Myocyte (in vitro differentiated cells): ENCODE results near the gene UNC13B. TPM values are rescaled to one million over a fixed set of nuclear protein-coding genes. Genes with fewer than 3 reads are reported as not detected.
A peak's percentile ranks its signal among the peaks of the same experiment; 100 is the strongest.

Experiments used
- DNase-seq: peaks from one replicate; pipeline ENCODE4 v3.0.0-alpha.2; 2012; ENCODE audit warnings: low read depth
- total RNA-seq: library from RNA; depleted of rRNA; stranded (reverse); fragments of >200 nt; gene quantifications from 2 replicates; pipeline ENCODE4 v1.2.3, GENCODE V29; 2014

UNC13B gene
- total RNA-seq, 1 donor from 2014 or later: 22.9 TPM

GRCh38 chr9:35422753-35423152, 260.9 kb downstream of the UNC13B start:
- DNase-seq: no peak

DNA sequence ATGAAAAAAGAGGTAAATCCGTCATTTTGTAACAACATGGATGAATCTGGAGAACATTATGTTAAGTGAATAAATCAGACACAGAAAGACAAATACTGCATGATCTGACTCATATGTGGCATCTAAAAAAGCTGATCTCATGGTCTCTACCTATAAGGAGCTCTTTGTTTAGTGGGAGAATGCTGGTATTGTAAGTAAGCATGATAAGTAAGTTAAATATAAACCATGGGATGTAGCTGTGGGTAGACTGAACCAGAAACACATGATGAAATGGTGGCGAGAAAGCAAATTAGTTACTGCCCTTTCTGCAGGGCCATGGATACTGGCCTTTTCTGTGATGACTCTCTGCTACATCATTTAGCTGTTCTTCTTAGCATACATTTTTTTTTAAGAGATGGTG, 261.7 kb downstream of the UNC13B start:
- no peak for DNase-seq

DNA sequence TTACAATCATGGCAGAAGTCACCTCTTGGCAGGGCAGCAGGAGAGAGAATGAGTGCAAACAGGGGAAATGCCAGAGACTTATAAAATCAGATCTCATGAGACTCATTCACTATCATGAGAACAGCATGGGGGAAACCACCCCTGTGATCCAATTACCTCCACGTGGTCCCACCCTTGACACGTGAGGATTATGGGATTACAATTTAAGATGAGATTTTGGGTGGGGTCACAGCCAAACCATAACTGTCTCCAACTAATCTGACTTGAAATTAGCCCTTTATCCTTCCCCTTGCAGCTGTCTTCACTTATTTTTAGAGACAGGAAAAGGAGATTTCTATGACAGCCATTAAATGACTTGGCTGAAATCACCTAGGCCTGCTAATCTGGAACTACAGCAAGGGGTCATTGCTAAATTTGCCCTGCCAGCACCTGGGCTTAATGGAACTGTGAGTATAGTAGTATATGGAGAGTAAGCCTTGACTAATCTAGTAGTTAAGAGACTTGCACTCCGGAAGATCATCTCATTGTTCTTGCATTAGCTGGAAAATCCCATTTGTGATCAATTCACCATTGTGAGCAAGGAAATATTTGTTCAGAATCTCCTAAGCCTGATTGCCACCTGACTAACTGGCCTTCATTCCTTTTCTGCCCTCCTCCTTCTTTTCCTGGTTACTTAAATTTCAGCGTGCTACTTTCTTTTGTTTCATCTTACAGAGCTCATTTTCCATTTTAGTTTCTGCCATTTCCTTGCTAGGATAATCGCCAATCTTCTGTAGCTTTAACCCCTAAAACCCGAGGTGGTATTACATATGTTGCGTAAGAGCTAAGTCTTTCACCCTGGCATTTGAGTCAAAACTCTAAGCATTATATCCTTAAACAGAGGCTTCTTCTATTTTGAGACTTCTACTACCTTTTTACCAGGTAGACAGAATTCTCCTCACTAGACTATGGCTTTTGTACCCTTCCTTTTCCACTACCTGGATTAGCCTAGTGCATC, 262.8 kb downstream of the UNC13B start:
- peak; percentile 61 for DNase-seq

GRCh38 chr9:35426627-35427026, 264.8 kb downstream of the UNC13B start:
- DNase-seq: no peak

DNA sequence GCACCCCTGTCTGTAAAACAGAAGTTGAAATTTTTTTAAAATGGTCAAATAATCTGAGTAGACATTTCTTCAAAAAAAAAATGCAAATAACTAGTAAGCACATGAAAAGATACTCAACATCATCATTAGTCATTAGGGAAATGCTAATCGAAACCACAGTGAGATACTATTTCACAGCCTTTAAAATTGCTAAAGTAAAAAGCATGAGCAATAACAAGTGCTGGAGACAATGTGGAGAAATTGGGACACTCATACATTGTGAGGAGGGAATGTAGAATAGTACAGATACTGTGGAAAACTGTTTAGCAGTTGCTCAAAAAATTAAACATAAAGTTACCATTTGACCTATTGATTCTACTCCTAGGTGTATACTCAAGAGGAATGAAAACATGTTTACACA, 269.7 kb downstream of the UNC13B start:
- no peak for DNase-seq

GRCh38 chr9:35432076-35432475, 270.3 kb downstream of the UNC13B start:
- no peak for DNase-seq

- DNase-seq: no peak
Observed at GRCh38 chr9:35436933-35437332, 275.1 kb downstream of the UNC13B start.

- no peak for DNase-seq
Observed at GRCh38 chr9:35446012-35446411, 284.2 kb downstream of the UNC13B start.

- DNase-seq: no peak
Observed at GRCh38 chr9:35448496-35448895, 286.7 kb downstream of the UNC13B start.

GRCh38 chr9:35452481-35452880, 290.7 kb downstream of the UNC13B start:
- DNase-seq: no peak

- no peak for DNase-seq
Observed at GRCh38 chr9:35453786-35454185, 292.0 kb downstream of the UNC13B start.

Other genes with a start within 250 kb of the UNC13B start
- not detected in 2 replicates for gene PHF24, start 203.7 kb upstream of the UNC13B start, total RNA-seq
- gene DNAJB5, start 172.3 kb upstream of the UNC13B start, total RNA-seq: 71.7 and 74.5 TPM in 2 replicates
- gene VCP, start 89.4 kb upstream of the UNC13B start, total RNA-seq: 338 and 383 TPM in 2 replicates
- gene FANCG, start 82.1 kb upstream of the UNC13B start, total RNA-seq: 6.1 and 8.7 TPM in 2 replicates
- 17.3 and 17.6 TPM in 2 replicates for gene PIGO, start 65.4 kb upstream of the UNC13B start, total RNA-seq
- 104 and 124 TPM in 2 replicates for gene STOML2, start 58.9 kb upstream of the UNC13B start, total RNA-seq
- 56.6 and 58.7 TPM in 2 replicates for gene ATOSB, start 46.1 kb upstream of the UNC13B start, total RNA-seq